Naive thymus-derived CD4-positive, alpha-beta T cell (primary cell): ENCODE measurements around the gene MFNG. TPM values are rescaled to one million over a fixed set of nuclear protein-coding genes. Genes with fewer than 3 reads are reported as not detected.
A peak's percentile ranks its signal among the peaks of the same experiment; 100 is the strongest.

Experiments used
- ATAC-seq: fragments of 150-1000 bp; cut with Tn5 transposase; 2 replicates; pipeline ENCODE4 v1.10.0; 2021; ENCODE audit warnings: mild to moderate bottlenecking, moderate library complexity
- CTCF ChIA-PET: fragments of 350-600 bp; sonication (Branson Sonifier 250); formaldehyde crosslinking; loops from one replicate; lab custom pipeline; 2021; ENCODE audit warnings: antibody characterized with exemption; lab: Charles Lee
- POLR2A ChIA-PET: fragments of 350-600 bp; sonication (Branson Sonifier 250); formaldehyde crosslinking; loops from one replicate; lab custom pipeline; 2021; ENCODE audit warnings: antibody characterized with exemption, inconsistent platforms; lab: Charles Lee
- DNase-seq, 9 donors: peaks; one replicate each; pipeline versions ENCODE4 v3.0.0 to v3.0.0-alpha.2; 2020 to 2022; ENCODE audit warnings: mixed read lengths in 1 of 9
- H3K27ac ChIP-seq: one replicate; pipeline ENCODE4 v1.7.0; 2013; ENCODE audit warnings: mild to moderate bottlenecking, low read depth, low read length, moderate library complexity
- H3K27me3 ChIP-seq, 2 donors: one replicate each; pipeline ENCODE4 v1.7.0; 2013; ENCODE audit warnings: low read length in 2 of 2, mild to moderate bottlenecking in 2 of 2, moderate library complexity in 2 of 2; ENCODE audit not compliant: control insufficient read depth in 2 of 2, insufficient read depth in 2 of 2
- H3K36me3 ChIP-seq, 3 experiments: 1 replicate in 2 of 3; 2 replicates in 1 of 3; pipeline ENCODE4 v1.7.0; 2013; ENCODE audit warnings: low read length in 3 of 3, mild to moderate bottlenecking in 3 of 3, moderate library complexity in 1 of 3; ENCODE audit not compliant: insufficient read depth in 3 of 3, control insufficient read depth in 2 of 3
- H3K4me1 ChIP-seq, 2 donors: one replicate each; pipeline ENCODE4 v1.7.0; 2013; ENCODE audit warnings: low read length in 2 of 2, mild to moderate bottlenecking in 2 of 2, moderate library complexity in 1 of 2; ENCODE audit not compliant: control insufficient read depth in 2 of 2, insufficient read depth in 2 of 2
- H3K4me3 ChIP-seq: 2 replicates; pipeline ENCODE4 v1.7.0; 2013; ENCODE audit warnings: mild to moderate bottlenecking, low read length
- H3K9me3 ChIP-seq, 3 experiments: 1 replicate in 2 of 3; 2 replicates in 1 of 3; pipeline ENCODE4 v1.7.0; 2013; ENCODE audit warnings: low read length in 3 of 3; ENCODE audit not compliant: control insufficient read depth in 2 of 3
- H3K27ac Mint-ChIP-seq, 9 donors: one replicate each; pipeline ENCODE4 v1.8.0; 2020 to 2022; ENCODE audit warnings: mixed read lengths in 9 of 9, mild to moderate bottlenecking in 8 of 9, moderate library complexity in 5 of 9, inconsistent platforms in 2 of 9
- H3K27me3 Mint-ChIP-seq, 5 donors: one replicate each; pipeline ENCODE4 v1.8.0; 2021 to 2022; ENCODE audit warnings: mixed read lengths in 5 of 5, mild to moderate bottlenecking in 1 of 5
- H3K36me3 Mint-ChIP-seq, 5 donors: one replicate each; pipeline ENCODE4 v1.8.0; 2020 to 2022; ENCODE audit warnings: mixed read lengths in 5 of 5, mild to moderate bottlenecking in 3 of 5, inconsistent platforms in 1 of 5
- H3K4me1 Mint-ChIP-seq, 7 donors: one replicate each; pipeline ENCODE4 v1.8.0; 2020 to 2022; ENCODE audit warnings: mixed read lengths in 7 of 7, mild to moderate bottlenecking in 3 of 7, inconsistent platforms in 1 of 7
- H3K4me3 Mint-ChIP-seq, 10 donors: one replicate each; pipeline ENCODE4 v1.8.0; 2020 to 2022; ENCODE audit warnings: mild to moderate bottlenecking in 10 of 10, mixed read lengths in 10 of 10, moderate library complexity in 6 of 10, inconsistent platforms in 2 of 10
- H3K9me3 Mint-ChIP-seq, 11 donors: one replicate each; pipeline ENCODE4 v1.8.0; 2020 to 2022; ENCODE audit warnings: mixed read lengths in 11 of 11, mild to moderate bottlenecking in 4 of 11, inconsistent platforms in 1 of 11, moderate library complexity in 1 of 11
- intact Hi-C, 2 donors: fragments of 100-400 bp; cut with micrococcal nuclease; formaldehyde crosslinking; loops; one replicate each; pipeline ENCODE4 v1.15.1; 2023
- polyA plus RNA-seq, 2 donors: library from polyadenylated mRNA; unstranded; fragments of 300-500 nt; fragmentation: Illumina TruSeq; gene quantifications; one replicate each; pipeline ENCODE4 v1.2.3, GENCODE V29; 2021
- total RNA-seq, 6 experiments: library from RNA in 5 of 6; stranded (reverse) in 5 of 6; gene quantifications; 1 replicate in 5 of 6; 2 replicates in 1 of 6; pipeline ENCODE4 v1.2.3 and lab custom pipeline; 2021 to 2026

Gene MFNG
- total and polyA plus RNA-seq, 7 experiments from 2014 or later: 146 to 449 (median 216) TPM

GRCh38 chr22:37435970-37436603 lies 50.1 kb downstream of the MFNG start:
- intact Hi-C loops: no loop called here
- peaks cover 0 to 8% (median 0%) of the 10 kb centered on the region in 11 donors for H3K9me3 Mint-ChIP-seq
- H3K27ac Mint-ChIP-seq: no peak overlapping the region
- peaks cover 4 to 23% (median 16%) of the 10 kb centered on the region in 5 donors for H3K27me3 Mint-ChIP-seq
- H3K4me1 ChIP-seq: no peaks in the 10 kb centered on the region
- DNase-seq (no peak), ATAC-seq (no peak)
- H3K4me3 ChIP-seq: no peak overlapping the region
- no peak overlapping the region for H3K27ac ChIP-seq
- POLR2A ChIA-PET: no interaction called here
- no peaks in the 10 kb centered on the region for H3K36me3 ChIP-seq
- H3K36me3 Mint-ChIP-seq: peaks cover under 1 to 16% (median 13%) of the 10 kb centered on the region in 5 donors
- no peaks in the 10 kb centered on the region for H3K9me3 ChIP-seq
- no peaks in the 10 kb centered on the region for H3K27me3 ChIP-seq
- CTCF ChIA-PET: no interaction called here
- no peak overlapping the region for H3K4me3 Mint-ChIP-seq
- H3K4me1 Mint-ChIP-seq: peaks cover 0 to 18% (median 0%) of the 10 kb centered on the region in 7 donors

GRCh38 chr22:37433786-37434185 lies 52.4 kb downstream of the MFNG start:
- Mint-ChIP-seq H3K4me1 (peaks cover 0 to 21% (median 0%) of the 10 kb centered on the region in 7 donors), H3K9me3 (peaks cover 0 to 8% (median 0%) of the 10 kb centered on the region in 11 donors), H3K4me3 (no peak overlapping the region), H3K36me3 (peaks cover 0 to 13% (median 0%) of the 10 kb centered on the region in 5 donors), H3K27ac (no peak overlapping the region), H3K27me3 (peaks cover 10 to 44% (median 31%) of the 10 kb centered on the region in 5 donors)
- DNase-seq: no peak
- ATAC-seq: no peak
- POLR2A ChIA-PET: no interaction called here
- H3K9me3 ChIP-seq: no peaks in the 10 kb centered on the region
- CTCF ChIA-PET: interaction anchor here (0.6 kb wide), 2 partner anchors 173 to 420 kb away, joined by 3 to 4 read pairs; no protein-coding TSS in a partner anchor
- intact Hi-C loops: no loop called here
- peaks cover 4% of the 10 kb centered on the region in 2 donors for H3K27me3 ChIP-seq
- H3K36me3 ChIP-seq: no peaks in the 10 kb centered on the region
- H3K4me3 ChIP-seq: no peak overlapping the region
- no peaks in the 10 kb centered on the region for H3K4me1 ChIP-seq
- no peak overlapping the region for H3K27ac ChIP-seq

- H3K9me3 ChIP-seq: no peaks in the 10 kb centered on the region
- H3K27me3 ChIP-seq: peaks cover 12 to 14% of the 10 kb centered on the region in 2 donors
- peaks cover 0 to 13% (median 0%) of the 10 kb centered on the region in 5 donors for H3K36me3 Mint-ChIP-seq
- H3K27ac ChIP-seq: no peak overlapping the region
- ChIA-PET CTCF (no interaction called here), POLR2A (no interaction called here)
- peaks cover 0 to 8% (median 0%) of the 10 kb centered on the region in 11 donors for H3K9me3 Mint-ChIP-seq
- H3K4me1 Mint-ChIP-seq: peaks cover 0 to 25% (median 0%) of the 10 kb centered on the region in 7 donors
- DNase-seq (no peak), ATAC-seq (no peak)
- peak overlapping the region in 1 of 9 donors; percentile 32 for H3K27ac Mint-ChIP-seq
- intact Hi-C loops: no loop called here
- peaks cover 4 to 8% of the 10 kb centered on the region in 2 donors for H3K4me1 ChIP-seq
- peak overlapping the region in 1 of 10 donors; percentile 15 for H3K4me3 Mint-ChIP-seq
- no peak overlapping the region for H3K4me3 ChIP-seq
- no peaks in the 10 kb centered on the region for H3K36me3 ChIP-seq
- H3K27me3 Mint-ChIP-seq: peaks cover 21 to 49% (median 38%) of the 10 kb centered on the region in 5 donors
Observed at GRCh38 chr22:37432708-37433054, 53.5 kb downstream of the MFNG start.

GRCh38 chr22:37431801-37432707 lies 54.1 kb downstream of the MFNG start:
- Mint-ChIP-seq H3K27ac (no peak overlapping the region), H3K4me3 (no peak overlapping the region), H3K4me1 (peaks cover 0 to 25% (median 0%) of the 10 kb centered on the region in 7 donors), H3K36me3 (peaks cover 0 to 13% (median 0%) of the 10 kb centered on the region in 5 donors), H3K9me3 (peaks cover 0 to 8% (median 0%) of the 10 kb centered on the region in 11 donors), H3K27me3 (peaks cover 22 to 45% (median 38%) of the 10 kb centered on the region in 5 donors)
- DNase-seq (peak in 1 of 9 donors; percentile 48), ATAC-seq (peak; percentile 58)
- CTCF ChIA-PET: interaction anchor here (0.7 to 4.1 kb wide), 4 partner anchors 23 to 165 kb away, joined by 4 to 33 read pairs (median 6); no protein-coding TSS in a partner anchor
- peaks cover 5 to 8% of the 10 kb centered on the region in 2 donors for H3K4me1 ChIP-seq
- POLR2A ChIA-PET: interaction anchor here (0.6 to 1.0 kb wide), 2 partner anchors 110 to 118 kb away, joined by 3 to 4 read pairs; no protein-coding TSS in a partner anchor
- H3K36me3 ChIP-seq: no peaks in the 10 kb centered on the region
- intact Hi-C loops: no loop called here
- no peaks in the 10 kb centered on the region for H3K9me3 ChIP-seq
- H3K27ac ChIP-seq: no peak overlapping the region
- H3K27me3 ChIP-seq: peaks cover 12 to 14% of the 10 kb centered on the region in 2 donors
- H3K4me3 ChIP-seq: no peak overlapping the region

- intact Hi-C loops: no loop called here
- Histone ChIP-seq H3K9me3 (no peaks in the 10 kb centered on the region), H3K27me3 (peaks cover 12 to 14% of the 10 kb centered on the region in 2 donors), H3K4me1 (peaks cover 5 to 8% of the 10 kb centered on the region in 2 donors), H3K27ac (no peak overlapping the region), H3K4me3 (no peak overlapping the region), H3K36me3 (no peaks in the 10 kb centered on the region)
- POLR2A ChIA-PET: interaction anchor here (0.6 to 1.0 kb wide), 2 partner anchors 109 to 118 kb away, joined by 3 to 4 read pairs; no protein-coding TSS in a partner anchor
- H3K4me3 Mint-ChIP-seq: no peak overlapping the region
- DNase-seq (no peak), ATAC-seq (no peak)
- peaks cover 0 to 25% (median 0%) of the 10 kb centered on the region in 7 donors for H3K4me1 Mint-ChIP-seq
- no peak overlapping the region for H3K27ac Mint-ChIP-seq
- CTCF ChIA-PET: interaction anchor here (0.5 to 4.1 kb wide), 7 partner anchors 24 to 164 kb away, joined by 3 to 33 read pairs (median 5); no protein-coding TSS in a partner anchor
- peaks cover 0 to 8% (median 0%) of the 10 kb centered on the region in 11 donors for H3K9me3 Mint-ChIP-seq
- H3K36me3 Mint-ChIP-seq: peaks cover 0 to 13% (median 0%) of the 10 kb centered on the region in 5 donors
- H3K27me3 Mint-ChIP-seq: peaks cover 29 to 50% (median 38%) of the 10 kb centered on the region in 5 donors
Observed at GRCh38 chr22:37431366-37431765, 54.8 kb downstream of the MFNG start.

GRCh38 chr22:37430941-37431340 lies 55.2 kb downstream of the MFNG start:
- Histone ChIP-seq H3K27me3 (peaks cover 12 to 14% of the 10 kb centered on the region in 2 donors), H3K9me3 (no peaks in the 10 kb centered on the region), H3K27ac (no peak overlapping the region), H3K4me1 (peaks cover 5 to 8% of the 10 kb centered on the region in 2 donors), H3K4me3 (no peak overlapping the region), H3K36me3 (no peaks in the 10 kb centered on the region)
- intact Hi-C loops: no loop called here
- Mint-ChIP-seq H3K4me3 (no peak overlapping the region), H3K27me3 (peaks cover 34 to 55% (median 42%) of the 10 kb centered on the region in 5 donors), H3K9me3 (peaks cover 0 to 8% (median 0%) of the 10 kb centered on the region in 11 donors), H3K4me1 (peaks cover 0 to 25% (median 0%) of the 10 kb centered on the region in 7 donors), H3K36me3 (peaks cover 0 to 13% (median 0%) of the 10 kb centered on the region in 5 donors), H3K27ac (no peak overlapping the region)
- CTCF ChIA-PET: interaction anchor here (0.5 to 4.1 kb wide), 10 partner anchors 24 to 301 kb away, joined by 3 to 33 read pairs (median 4); no protein-coding TSS in a partner anchor
- POLR2A ChIA-PET: interaction anchor here (1.0 to 1.2 kb wide), 2 partner anchors 109 to 115 kb away, joined by 4 read pairs; no protein-coding TSS in a partner anchor
- ATAC-seq (no peak), DNase-seq (no peak)
